Measurements from ENCODE around the gene CRK. TPM values are rescaled to one million over a fixed set of nuclear protein-coding genes. Genes with fewer than 3 reads are reported as not detected.

CRK gene
- total RNA-seq, 1 experiment from 2014 or later, result 41.8 TPM

GRCh38 chr17:1498233-1498632 is 42.2 kb upstream of the CRK start:
- H3K9ac ChIP-seq (ENCODE audit: low read length), result no peak overlapping the region
- no TSS peak for BruUV-seq (replicated peaks)
- no peaks in the 10 kb centered on the region for H3K9me3 ChIP-seq (ENCODE audit: low read length)
- H4K20me1 ChIP-seq (ENCODE audit: low read length), result no peaks in the 10 kb centered on the region
- H3F3A ChIP-seq (ENCODE audit: low read length, unreplicated experiment), result no peaks in the 10 kb centered on the region
- H3K4me2 ChIP-seq (ENCODE audit: low read length), result no peak overlapping the region
- ATAC-seq, result no peak
- H3K27ac ChIP-seq (ENCODE audit: low read length), result no peak overlapping the region
- no peak overlapping the region for H3K4me3 ChIP-seq (ENCODE audit: low read length)
- no peaks in the 10 kb centered on the region for H3K4me1 ChIP-seq (ENCODE audit: insufficient read depth, low read length)
- H3K36me3 ChIP-seq (ENCODE audit: low read depth, low read length), result no peaks in the 10 kb centered on the region
- H2AFZ ChIP-seq (ENCODE audit: low read length), result no peak overlapping the region
- H3K79me2 ChIP-seq (ENCODE audit: low read length), result no peaks in the 10 kb centered on the region
- no peak for DNase-seq
- H3K27me3 ChIP-seq (ENCODE audit: low read length), result no peaks in the 10 kb centered on the region
- no peaks in the 10 kb centered on the region for H3K9me2 ChIP-seq (replicated peaks; ENCODE audit: low read length)
- ChIA-PET CTCF (no interaction called here), POLR2A (ENCODE audit: unreplicated experiment) (interaction anchor here (1.7 kb wide), 1 partner anchor 18 kb away, joined by 4 read pairs; the partner anchor contains the start of gene INPP5K)
- TF ChIP-seq EZH2phosphoT487 (IDR thresholded peaks at IDR 0.05; ENCODE audit: borderline replicate concordance, low read length) (no peak), CTCF (conservative IDR thresholded peaks at IDR 0.05; ENCODE audit: low read depth, low read length) (no peak), EZH2 (IDR thresholded peaks at IDR 0.05; ENCODE audit: low read length, unreplicated experiment) (no peak)
- intact Hi-C loops (cut with micrococcal nuclease), result no loop called here

GRCh38 chr17:1497831-1498230 is 41.8 kb upstream of the CRK start:
- no peak for TF ChIP-seq EZH2 (IDR thresholded peaks at IDR 0.05; ENCODE audit: low read length, unreplicated experiment)
- no peak for TF ChIP-seq EZH2phosphoT487 (IDR thresholded peaks at IDR 0.05; ENCODE audit: borderline replicate concordance, low read length)
- TF ChIP-seq CTCF (conservative IDR thresholded peaks at IDR 0.05; ENCODE audit: low read depth, low read length), result no peak
- DNase-seq, result no peak
- no TSS peak for BruUV-seq (replicated peaks)
- Histone ChIP-seq H3K4me3 (ENCODE audit: low read length) (no peak overlapping the region), H3K9me2 (replicated peaks; ENCODE audit: low read length) (no peaks in the 10 kb centered on the region), H3K9me3 (ENCODE audit: low read length) (no peaks in the 10 kb centered on the region), H3K27me3 (ENCODE audit: low read length) (no peaks in the 10 kb centered on the region), H3K27ac (ENCODE audit: low read length) (no peak overlapping the region), H3K36me3 (ENCODE audit: low read depth, low read length) (no peaks in the 10 kb centered on the region), H4K20me1 (ENCODE audit: low read length) (no peaks in the 10 kb centered on the region), H3K4me2 (ENCODE audit: low read length) (no peak overlapping the region), H3K79me2 (ENCODE audit: low read length) (no peaks in the 10 kb centered on the region; the same call in 1 of the 2 replicates), H3K4me1 (ENCODE audit: insufficient read depth, low read length) (peaks cover 2% of the 10 kb centered on the region; the same call in 1 of the 2 replicates), H2AFZ (ENCODE audit: low read length) (no peak overlapping the region), H3K9ac (ENCODE audit: low read length) (no peak overlapping the region), H3F3A (ENCODE audit: low read length, unreplicated experiment) (no peaks in the 10 kb centered on the region)
- no peak for ATAC-seq
- intact Hi-C loops (cut with micrococcal nuclease), result no loop called here
- CTCF ChIA-PET, result no interaction called here
- POLR2A ChIA-PET (ENCODE audit: unreplicated experiment), result interaction anchor here (1.7 kb wide), 1 partner anchor 19 kb away, joined by 4 read pairs; the partner anchor contains the start of gene INPP5K

- H3K4me3 ChIP-seq (ENCODE audit: low read length), result no peak overlapping the region
- peaks cover 6% of the 10 kb centered on the region for H3K79me2 ChIP-seq (ENCODE audit: low read length)
- no peak overlapping the region for H3K4me2 ChIP-seq (ENCODE audit: low read length)
- no peak overlapping the region for H3K9ac ChIP-seq (ENCODE audit: low read length)
- TF ChIP-seq EZH2 (IDR thresholded peaks at IDR 0.05; ENCODE audit: low read length, unreplicated experiment), result no peak
- TF ChIP-seq EZH2phosphoT487 (IDR thresholded peaks at IDR 0.05; ENCODE audit: borderline replicate concordance, low read length), result no peak
- TF ChIP-seq CTCF (conservative IDR thresholded peaks at IDR 0.05; ENCODE audit: low read depth, low read length), result no peak
- ChIA-PET CTCF (no interaction called here), POLR2A (ENCODE audit: unreplicated experiment) (no interaction called here)
- no peaks in the 10 kb centered on the region for H3K9me3 ChIP-seq (ENCODE audit: low read length)
- no peak overlapping the region for H3K27ac ChIP-seq (ENCODE audit: low read length)
- peaks cover 4% of the 10 kb centered on the region; the same call in 1 of the 2 replicates for H3K4me1 ChIP-seq (ENCODE audit: insufficient read depth, low read length)
- DNase-seq (no peak), ATAC-seq (no peak)
- H3K27me3 ChIP-seq (ENCODE audit: low read length), result no peaks in the 10 kb centered on the region
- no peaks in the 10 kb centered on the region for H3K9me2 ChIP-seq (replicated peaks; ENCODE audit: low read length)
- H2AFZ ChIP-seq (ENCODE audit: low read length), result no peak overlapping the region
- BruUV-seq (replicated peaks), result no TSS peak
- H3K36me3 ChIP-seq (ENCODE audit: low read depth, low read length), result no peaks in the 10 kb centered on the region
- H4K20me1 ChIP-seq (ENCODE audit: low read length), result no peaks in the 10 kb centered on the region
- no peaks in the 10 kb centered on the region for H3F3A ChIP-seq (ENCODE audit: low read length, unreplicated experiment)
- intact Hi-C loops (cut with micrococcal nuclease), result no loop called here
These were observed 40.8 kb upstream of the CRK start for GRCh38 chr17:1496869-1497268.

Data from PC-3 (cell line).